Amniotic epithelial cell (primary cell): ENCODE measurements around the gene ADTRP.
A peak's percentile ranks its signal among the peaks of the same experiment; 100 is the strongest.

Experiments used
- DNase-seq: peaks from one replicate; pipeline ENCODE4 v3.0.0-alpha.2; 2010; ENCODE audit warnings: low read depth

ADTRP gene

DNA sequence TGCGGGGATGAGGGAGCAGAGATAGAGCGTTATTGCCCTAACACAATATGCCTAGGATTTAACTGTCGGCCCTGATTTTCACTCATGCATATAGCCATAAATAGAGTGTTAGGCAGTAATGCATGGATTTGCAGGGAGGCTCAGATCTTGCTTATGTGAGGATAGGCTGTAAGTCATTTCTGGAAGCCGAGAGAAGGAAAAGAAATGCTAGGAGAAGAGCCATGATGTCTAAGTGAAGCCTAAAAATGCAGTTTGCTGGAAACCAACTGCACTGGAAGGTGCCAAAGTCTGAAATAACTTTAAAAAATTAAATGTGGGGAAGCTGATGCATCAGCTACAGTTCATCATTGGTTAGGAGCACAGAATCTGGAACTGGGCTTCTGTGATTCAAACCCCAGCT lies 54.3 kb downstream of the ADTRP start:
- DNase-seq: no peak

DNA sequence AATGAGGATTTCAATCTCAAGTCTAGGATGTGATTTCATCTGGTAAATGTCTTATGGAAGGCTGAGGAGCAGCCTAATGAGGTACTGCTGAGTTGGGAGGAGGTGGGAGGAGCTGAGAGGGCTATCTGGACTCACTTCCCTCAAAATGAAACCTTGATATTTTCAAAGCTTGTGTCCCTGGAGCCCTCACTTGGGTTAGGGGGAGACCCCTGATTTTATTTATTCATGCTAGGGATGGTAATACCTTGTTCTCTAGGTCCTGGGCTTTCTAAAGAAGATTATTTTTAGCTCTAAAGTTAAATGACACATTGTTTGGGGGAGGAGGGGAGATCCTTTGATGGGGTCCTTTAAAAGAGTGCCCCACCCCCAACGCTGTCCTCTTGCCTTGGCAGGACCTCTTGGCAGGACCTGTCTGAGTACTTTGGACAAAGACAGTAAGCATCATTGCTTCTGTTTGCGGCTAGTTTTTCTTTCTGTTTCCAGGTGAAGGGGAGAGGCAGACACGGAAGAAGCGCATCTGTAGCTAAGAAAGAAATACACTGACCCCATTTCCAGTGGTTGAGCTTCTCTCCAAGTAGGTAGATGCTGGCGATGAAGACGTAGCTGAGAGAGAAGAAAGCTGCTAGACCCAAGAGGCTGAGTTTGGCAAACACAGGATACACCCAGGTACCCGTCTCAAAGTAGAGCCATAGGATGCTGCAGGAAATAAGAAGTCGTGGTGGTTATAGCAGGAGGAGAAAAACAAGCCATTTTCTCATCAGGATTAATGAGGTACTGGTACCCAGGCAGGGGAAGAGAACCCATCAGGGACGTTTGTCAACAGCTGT lies 55.6 kb downstream of the ADTRP start:
- no peak for DNase-seq

- DNase-seq: no peak
Observed at GRCh38 chr6:11722220-11722619, 56.4 kb downstream of the ADTRP start.

GRCh38 chr6:11718463-11718862 lies 60.1 kb downstream of the ADTRP start:
- DNase-seq: no peak

- DNase-seq: no peak
Observed at GRCh38 chr6:11718031-11718430, 60.6 kb downstream of the ADTRP start.

GRCh38 chr6:11714798-11715285 lies 63.8 kb downstream of the ADTRP start:
- no peak for DNase-seq

- DNase-seq: no peak
Observed at GRCh38 chr6:11714116-11714797, 64.3 kb downstream of the ADTRP start.

DNA sequence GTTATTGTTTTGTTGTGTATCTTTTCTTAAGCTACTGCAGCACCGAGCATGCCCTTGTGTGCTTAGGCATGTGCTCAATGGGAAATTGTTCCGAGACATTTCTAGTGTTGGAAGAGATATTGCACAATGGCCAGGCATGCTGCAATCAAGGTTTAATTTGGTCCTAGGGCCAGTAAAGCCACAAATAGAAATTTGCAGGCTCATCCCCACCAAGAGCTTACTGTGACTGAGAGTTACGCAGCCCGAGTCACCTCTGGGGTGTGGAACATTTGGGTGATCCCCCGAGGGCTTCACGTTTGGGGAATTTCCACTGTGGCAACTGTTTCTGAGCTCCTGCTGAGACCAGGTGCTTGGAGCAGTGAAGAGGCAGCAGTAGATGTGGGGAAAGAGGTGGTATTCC lies 65.8 kb downstream of the ADTRP start:
- peak; percentile 61 for DNase-seq

DNA sequence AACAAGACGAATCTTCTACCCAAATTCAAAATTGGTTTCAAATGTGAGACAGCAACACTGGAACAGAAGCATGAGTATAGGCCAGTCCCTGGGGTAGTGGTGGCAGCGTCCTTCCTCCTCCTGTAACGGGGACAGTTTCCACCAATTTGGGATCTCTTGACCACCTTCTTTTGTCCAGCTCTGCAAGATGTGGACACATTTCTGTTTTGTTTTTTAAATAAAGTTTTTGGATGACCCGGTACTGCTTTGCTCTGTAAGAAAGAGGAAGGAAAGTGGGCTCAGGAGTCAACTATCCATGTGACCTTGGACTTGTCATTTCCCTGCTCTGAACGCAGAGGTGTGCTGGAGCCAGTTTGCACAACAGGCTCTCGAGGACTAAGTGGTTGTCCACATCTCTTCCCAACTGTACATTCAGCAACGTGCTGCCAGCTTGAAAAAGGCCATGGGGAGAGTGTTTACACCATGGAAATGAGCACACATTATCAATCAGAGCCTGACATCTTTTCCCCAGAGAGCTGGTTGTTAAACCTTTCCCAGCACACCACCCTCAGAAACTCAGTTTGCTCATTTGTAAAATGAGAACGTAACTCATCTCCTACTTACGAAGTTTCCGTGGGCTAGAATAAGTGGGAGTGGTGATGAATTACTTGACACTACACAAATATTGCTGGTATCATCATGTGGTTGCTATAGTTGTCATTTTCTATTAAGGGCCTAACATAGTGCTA lies 66.5 kb downstream of the ADTRP start:
- no peak for DNase-seq

DNA sequence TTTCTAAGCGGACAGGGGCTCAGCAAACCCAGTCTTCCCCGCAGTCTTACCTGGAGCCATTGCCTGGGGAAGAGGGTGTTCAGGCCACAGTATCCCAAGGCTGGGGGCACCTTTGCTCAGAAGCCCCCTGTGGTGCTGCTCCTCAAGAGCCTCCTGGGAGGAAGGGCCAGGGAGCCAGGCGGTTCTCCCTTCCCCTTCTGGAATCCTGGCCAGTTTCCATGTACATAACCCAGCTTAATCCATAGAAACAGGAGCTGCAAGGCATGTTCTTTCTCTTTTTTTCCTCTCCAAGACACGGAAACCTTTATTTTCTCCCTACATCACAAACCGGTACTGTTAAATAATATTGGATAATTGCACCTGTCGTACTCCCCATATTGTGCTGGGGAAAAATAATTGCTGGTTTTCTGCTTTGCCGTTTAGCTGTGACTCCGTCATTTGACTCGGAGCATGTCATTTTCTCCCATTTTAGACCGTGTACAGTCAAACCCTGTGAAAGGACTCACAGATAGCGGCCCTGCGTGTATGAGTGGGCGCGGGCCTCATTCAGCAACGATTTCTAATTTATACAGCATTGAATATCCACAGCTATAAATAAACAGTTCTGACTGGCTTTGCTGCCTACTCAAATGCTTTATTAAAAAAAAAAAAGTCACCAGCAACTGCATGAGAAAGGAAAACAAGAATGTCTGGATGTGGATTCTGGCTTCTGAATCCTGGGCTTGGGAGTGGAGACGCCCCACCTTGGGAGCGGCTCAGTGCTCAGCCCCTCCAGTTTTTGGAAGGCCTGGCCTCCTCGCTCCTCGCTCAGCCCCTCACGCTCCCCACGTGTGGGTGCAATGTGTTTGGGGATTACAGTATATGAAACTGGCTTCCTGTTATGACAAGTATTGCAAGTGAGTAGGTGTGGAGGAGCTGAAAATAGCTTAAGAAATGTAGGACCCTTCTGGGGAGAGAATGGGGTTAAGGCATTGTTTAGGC lies 67.3 kb downstream of the ADTRP start:
- DNase-seq: no peak

- DNase-seq: no peak
Observed at GRCh38 chr6:11710311-11710761, 68.3 kb downstream of the ADTRP start.

- DNase-seq: no peak
Observed at GRCh38 chr6:11706171-11706570, 72.4 kb downstream of the ADTRP start.

GRCh38 chr6:11705483-11705882 lies 73.1 kb downstream of the ADTRP start:
- DNase-seq: no peak

GRCh38 chr6:11705069-11705468 lies 73.5 kb downstream of the ADTRP start:
- no peak for DNase-seq

- DNase-seq: no peak
Observed at GRCh38 chr6:11703725-11704124, 74.9 kb downstream of the ADTRP start.

DNA sequence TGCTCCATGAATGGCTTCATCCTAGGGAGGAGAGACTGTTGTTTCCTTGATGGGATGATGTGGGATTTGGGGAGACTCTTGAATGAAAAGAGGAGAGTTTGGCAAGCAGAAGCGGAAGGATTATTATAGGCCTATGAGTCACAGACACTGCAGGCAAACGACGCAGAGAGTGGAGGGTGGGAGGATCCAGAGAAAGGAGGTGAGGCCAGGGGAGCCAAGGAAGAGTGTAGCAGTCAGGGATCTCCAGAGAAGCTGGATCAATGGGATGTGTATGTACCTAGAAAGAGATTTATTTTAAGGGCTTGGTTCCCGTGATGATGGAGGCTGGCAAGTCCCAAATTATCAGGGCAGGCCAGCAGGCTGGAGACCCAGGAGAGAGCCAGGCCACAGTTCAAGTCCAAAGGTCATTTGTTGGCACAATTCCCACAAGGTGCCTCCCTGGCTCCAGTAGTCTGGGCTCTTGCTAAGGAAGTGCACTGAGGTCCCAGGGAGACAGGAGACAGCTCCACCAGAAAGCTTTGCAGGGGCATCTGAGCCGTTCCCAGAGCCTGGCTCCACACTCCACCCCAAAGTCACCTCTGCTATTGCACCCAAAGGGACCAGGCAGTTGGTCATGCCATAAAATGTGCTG lies 76.0 kb downstream of the ADTRP start:
- peak; percentile 70 for DNase-seq

DNA sequence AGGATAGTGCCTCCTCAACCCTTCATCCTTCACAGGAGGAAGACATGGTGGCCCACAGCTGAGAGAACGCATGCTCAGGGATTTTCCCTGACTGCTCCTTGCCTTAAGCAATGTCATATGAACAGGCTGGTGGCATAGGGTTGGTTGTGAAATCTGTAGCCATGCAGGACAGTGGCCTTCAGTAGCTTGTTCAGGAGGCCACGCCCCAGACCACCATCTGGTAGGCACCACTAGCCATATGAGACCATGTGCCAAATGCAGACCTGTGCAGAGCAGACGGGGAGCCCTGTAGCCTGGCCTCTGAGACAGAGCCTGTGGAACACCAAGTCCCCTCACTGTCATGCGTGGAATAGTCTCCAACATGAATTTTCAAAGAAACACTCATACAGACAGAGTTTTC lies 76.5 kb downstream of the ADTRP start:
- DNase-seq: no peak

DNA sequence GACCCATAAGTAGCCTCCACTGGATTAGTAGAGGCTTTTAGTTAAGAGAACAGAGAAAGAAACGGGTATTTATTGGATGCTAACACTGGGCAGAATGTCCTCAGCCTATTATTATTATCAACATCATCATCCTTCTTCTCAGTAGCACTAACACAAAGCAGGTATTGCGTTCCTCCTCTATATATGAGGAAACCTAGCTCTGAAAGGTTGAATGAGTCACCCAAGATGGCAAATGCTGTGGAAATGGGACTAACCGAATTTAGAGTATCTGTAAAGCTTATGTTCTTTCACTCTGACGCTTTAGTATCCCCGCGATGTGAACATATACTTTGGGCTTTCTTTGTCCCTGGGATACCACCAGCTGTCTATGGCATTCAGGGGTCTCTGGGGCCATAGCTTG lies 77.0 kb downstream of the ADTRP start:
- no peak for DNase-seq

DNA sequence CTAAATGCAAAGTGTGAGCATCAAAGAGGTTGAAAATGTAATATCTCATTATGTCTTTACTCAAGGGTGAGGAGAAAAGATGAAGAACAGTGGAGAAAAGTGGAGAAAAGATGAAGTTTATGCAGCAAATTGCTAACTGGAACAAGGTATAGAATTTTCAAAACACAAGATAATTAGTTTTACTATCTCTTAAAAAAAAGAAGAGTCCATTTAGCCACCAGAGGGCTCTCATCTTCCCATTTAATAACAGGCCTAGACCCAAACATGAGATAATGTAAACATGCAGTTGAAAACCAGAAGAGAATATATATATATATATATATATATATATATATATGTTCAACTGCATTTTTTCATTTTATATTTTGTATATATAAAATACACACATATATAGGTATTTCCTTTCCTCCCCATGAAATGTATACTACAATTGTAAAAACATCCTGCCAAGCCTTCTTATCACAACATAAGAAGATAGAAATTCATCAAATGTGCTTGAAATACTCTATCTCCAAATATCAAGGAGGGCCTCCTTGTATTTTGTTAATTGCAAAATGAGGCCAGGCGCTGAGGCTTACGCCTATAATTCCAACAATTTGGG lies 78.4 kb downstream of the ADTRP start:
- peak; percentile 68 for DNase-seq

- no peak for DNase-seq
Observed at GRCh38 chr6:11699576-11699975, 79.0 kb downstream of the ADTRP start.
